Hepatocyte (in vitro differentiated cells): Measurements from ENCODE around the gene CGB1.

Source experiments
- EZH2 ChIP-seq: fragments of 200-600 bp; sonication (generic); IDR thresholded peaks from 2 replicates; pipeline ENCODE4 v1.6.1; 2016; ENCODE audit warnings: antibody characterized with exemption, mild to moderate bottlenecking, borderline replicate concordance
- TF ChIP-seq, protein P1 (sequence below): fragments of 200-600 bp; sonication (generic); IDR thresholded peaks from 2 replicates; pipeline ENCODE4 v1.5.1; 2016; ENCODE audit warnings: antibody characterized with exemption, mild to moderate bottlenecking; ENCODE audit not compliant: poor library complexity

DNA sequence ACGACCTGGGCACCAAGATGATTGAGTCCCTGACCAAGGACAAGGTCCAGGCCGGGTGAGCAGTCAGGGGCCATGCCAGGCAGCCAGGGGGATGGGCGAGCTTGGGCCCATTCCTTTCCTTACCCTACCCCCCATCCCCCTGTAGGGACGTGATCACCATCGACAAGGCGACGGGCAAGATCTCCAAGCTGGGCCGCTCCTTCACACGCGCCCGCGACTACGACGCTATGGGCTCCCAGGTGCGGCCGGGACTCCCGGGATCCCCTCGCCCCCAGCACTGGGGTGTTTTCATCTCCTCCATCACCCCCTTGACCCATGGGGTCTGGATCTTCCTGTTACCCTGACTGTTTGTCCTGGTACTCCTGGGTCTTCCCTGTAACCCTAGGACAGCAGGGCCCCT is 26.9 kb downstream of the CGB1 start:
- TF ChIP-seq, protein P1, sequence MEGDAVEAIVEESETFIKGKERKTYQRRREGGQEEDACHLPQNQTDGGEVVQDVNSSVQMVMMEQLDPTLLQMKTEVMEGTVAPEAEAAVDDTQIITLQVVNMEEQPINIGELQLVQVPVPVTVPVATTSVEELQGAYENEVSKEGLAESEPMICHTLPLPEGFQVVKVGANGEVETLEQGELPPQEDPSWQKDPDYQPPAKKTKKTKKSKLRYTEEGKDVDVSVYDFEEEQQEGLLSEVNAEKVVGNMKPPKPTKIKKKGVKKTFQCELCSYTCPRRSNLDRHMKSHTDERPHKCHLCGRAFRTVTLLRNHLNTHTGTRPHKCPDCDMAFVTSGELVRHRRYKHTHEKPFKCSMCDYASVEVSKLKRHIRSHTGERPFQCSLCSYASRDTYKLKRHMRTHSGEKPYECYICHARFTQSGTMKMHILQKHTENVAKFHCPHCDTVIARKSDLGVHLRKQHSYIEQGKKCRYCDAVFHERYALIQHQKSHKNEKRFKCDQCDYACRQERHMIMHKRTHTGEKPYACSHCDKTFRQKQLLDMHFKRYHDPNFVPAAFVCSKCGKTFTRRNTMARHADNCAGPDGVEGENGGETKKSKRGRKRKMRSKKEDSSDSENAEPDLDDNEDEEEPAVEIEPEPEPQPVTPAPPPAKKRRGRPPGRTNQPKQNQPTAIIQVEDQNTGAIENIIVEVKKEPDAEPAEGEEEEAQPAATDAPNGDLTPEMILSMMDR, result no peak
- TF ChIP-seq EZH2, result no peak
